ENCODE measurements around the gene CLCA2. TPM values are rescaled to one million over a fixed set of nuclear protein-coding genes. Genes with fewer than 3 reads are reported as not detected.

CLCA2 gene
- polyA plus RNA-seq, 1 donor (not counting 4 experiments of a cell fraction or from before 2014, with no cell fraction given) = 407 TPM

- H3K9me1 ChIP-seq (ENCODE audit: control insufficient read depth, extremely low read depth, insufficient read depth, low read length) = no peaks in the 10 kb centered on the region
- DNase-seq (ENCODE audit: low read depth, low spot score) (no peak), FAIRE-seq (peak; percentile 95)
- H3K27ac ChIP-seq (ENCODE audit: control insufficient read depth, insufficient read depth, low read length) = peak overlapping the region; percentile 91
- H3K9me3 ChIP-seq (ENCODE audit: control insufficient read depth, low read depth, low read length) = no peaks in the 10 kb centered on the region
- H3K36me3 ChIP-seq (ENCODE audit: control insufficient read depth in 2 of 2, extremely low read depth in 1 of 2, insufficient read depth in 2 of 2, low read length in 2 of 2) = peaks cover 6 to 33% of the 10 kb centered on the region in 2 experiments
- H3K4me1 ChIP-seq (ENCODE audit: control insufficient read depth, extremely low read depth, insufficient read depth, low read length) = peaks cover 48% of the 10 kb centered on the region
- H4K20me1 ChIP-seq (ENCODE audit: control insufficient read depth, extremely low read depth, insufficient read depth, low read length) = no peaks in the 10 kb centered on the region
- H3K27me3 ChIP-seq (ENCODE audit: control insufficient read depth, extremely low read depth, insufficient read depth, low read length) = no peaks in the 10 kb centered on the region
- peak overlapping the region; percentile 50 for H3K4me2 ChIP-seq (ENCODE audit: control insufficient read depth, extremely low read depth, insufficient read depth, low read depth, low read length)
- H3K9ac ChIP-seq (ENCODE audit: control insufficient read depth, extremely low read depth, insufficient read depth, low read length) = no peak overlapping the region
- TF ChIP-seq EZH2 (IDR thresholded peaks at IDR 0.05; ENCODE audit: low read length) (no peak), CTCF (optimal IDR thresholded peaks at IDR 0.05 in 1 of 3, IDR thresholded peaks at IDR 0.05 in 1 of 3, conservative IDR thresholded peaks at IDR 0.05 in 1 of 3; ENCODE audit: extremely low read depth in 1 of 3, insufficient read depth in 2 of 3, low read length in 3 of 3) (no peak)
- dilution Hi-C loops (cut with MboI; ENCODE audit: extremely low pct_ligation_motif_present, low sequenced_read_pairs) = no loop called here
- H2AFZ ChIP-seq (ENCODE audit: control insufficient read depth, low read length) = no peak overlapping the region
- peaks cover 33% of the 10 kb centered on the region for H3K79me2 ChIP-seq (ENCODE audit: control insufficient read depth, insufficient read depth, low read length)
- H3K4me3 ChIP-seq (ENCODE audit: control insufficient read depth in 2 of 3, extremely low read depth in 1 of 3, insufficient read depth in 2 of 3, low read depth in 1 of 3, low read length in 3 of 3) = no peak overlapping the region
These were observed 5.3 kb downstream of the CLCA2 start for GRCh38 chr1:86429122-86429725.

DNA sequence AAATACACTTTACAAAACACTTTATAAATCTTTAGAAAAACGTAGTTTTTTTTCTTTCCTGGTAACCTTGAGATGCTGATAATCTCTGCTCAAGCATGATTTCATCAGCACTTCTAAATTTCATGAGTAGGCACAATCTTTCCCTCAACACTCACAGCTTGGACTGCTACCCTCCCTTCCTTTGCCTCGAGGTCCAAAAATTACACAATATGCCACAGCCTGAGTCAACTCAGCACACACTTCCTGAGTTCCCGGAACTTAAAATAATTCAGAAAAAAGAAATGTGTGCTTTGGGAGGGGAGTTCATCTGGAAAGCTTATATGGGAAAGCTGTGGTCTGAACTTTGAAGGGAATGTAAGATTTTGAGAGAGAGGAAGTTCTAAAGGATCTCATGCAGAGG lies 5.9 kb downstream of the CLCA2 start:
- dilution Hi-C loops (cut with MboI; ENCODE audit: extremely low pct_ligation_motif_present, low sequenced_read_pairs) = no loop called here
- FAIRE-seq = peak; percentile 96

More for the DNA sequence above, 5.9 kb downstream of the CLCA2 start:
- no peaks in the 10 kb centered on the region for H4K20me1 ChIP-seq (ENCODE audit: control insufficient read depth, extremely low read depth, insufficient read depth, low read length)
- no peaks in the 10 kb centered on the region for H3K9me1 ChIP-seq (ENCODE audit: control insufficient read depth, extremely low read depth, insufficient read depth, low read length)
- peak overlapping the region; percentile 91 for H3K27ac ChIP-seq (ENCODE audit: control insufficient read depth, insufficient read depth, low read length)
- H3K4me3 ChIP-seq (ENCODE audit: control insufficient read depth in 2 of 3, extremely low read depth in 1 of 3, insufficient read depth in 2 of 3, low read depth in 1 of 3, low read length in 3 of 3) = peak overlapping the region in 2 of 3 experiments; percentile 47 to 57
- no peak for TF ChIP-seq EZH2 (IDR thresholded peaks at IDR 0.05; ENCODE audit: low read length)
- no peak for TF ChIP-seq CTCF (optimal IDR thresholded peaks at IDR 0.05 in 1 of 3, IDR thresholded peaks at IDR 0.05 in 1 of 3, conservative IDR thresholded peaks at IDR 0.05 in 1 of 3; ENCODE audit: extremely low read depth in 1 of 3, insufficient read depth in 2 of 3, low read length in 3 of 3)
- no peaks in the 10 kb centered on the region for H3K9me3 ChIP-seq (ENCODE audit: control insufficient read depth, low read depth, low read length)
- H3K36me3 ChIP-seq (ENCODE audit: control insufficient read depth in 2 of 2, extremely low read depth in 1 of 2, insufficient read depth in 2 of 2, low read length in 2 of 2) = peaks cover 10 to 34% of the 10 kb centered on the region in 2 experiments
- peaks cover 27% of the 10 kb centered on the region for H3K79me2 ChIP-seq (ENCODE audit: control insufficient read depth, insufficient read depth, low read length)
- peaks cover 48% of the 10 kb centered on the region for H3K4me1 ChIP-seq (ENCODE audit: control insufficient read depth, extremely low read depth, insufficient read depth, low read length)
- peak overlapping the region; percentile 57 for H3K9ac ChIP-seq (ENCODE audit: control insufficient read depth, extremely low read depth, insufficient read depth, low read length)
- H3K27me3 ChIP-seq (ENCODE audit: control insufficient read depth, extremely low read depth, insufficient read depth, low read length) = no peaks in the 10 kb centered on the region
- H2AFZ ChIP-seq (ENCODE audit: control insufficient read depth, low read length) = peak overlapping the region; percentile 66
- peak; percentile 64 for DNase-seq (ENCODE audit: low read depth, low spot score)
- peak overlapping the region; percentile 88 for H3K4me2 ChIP-seq (ENCODE audit: control insufficient read depth, extremely low read depth, insufficient read depth, low read depth, low read length)

Data from keratinocyte (primary cell).